ENCODE measurements around the gene FRMD4A. TPM values are rescaled to one million over a fixed set of nuclear protein-coding genes. Genes with fewer than 3 reads are reported as not detected.

The FRMD4A gene
- polyA plus RNA-seq, 1 of the 3 experiments (the other 2 are of a cell fraction), result 37.7 TPM

GRCh38 chr10:14179251-14179650, 151.5 kb downstream of the FRMD4A start:
- CTCF ChIA-PET, result no interaction called here
- Histone ChIP-seq H3F3A (replicated peaks; ENCODE audit: insufficient read depth) (no peaks in the 10 kb centered on the region), H4K20me1 (ENCODE audit: insufficient read depth) (no peaks in the 10 kb centered on the region), H3K4me3 (ENCODE audit: low read depth in 2 of 2, low read length in 1 of 2) (no peak overlapping the region), H3K9ac (no peak overlapping the region), H3K9me3 (no peaks in the 10 kb centered on the region), H3K36me3 (replicated peaks in 1 of 2; ENCODE audit: control insufficient read depth in 1 of 2, insufficient read depth in 2 of 2, low read length in 1 of 2) (no peaks in the 10 kb centered on the region), H3K4me2 (no peak overlapping the region), H2AFZ (ENCODE audit: low read depth) (no peak overlapping the region), H3K79me2 (ENCODE audit: insufficient read depth) (no peaks in the 10 kb centered on the region), H3K4me1 (ENCODE audit: control insufficient read depth in 1 of 2, insufficient read depth in 2 of 2, low read depth in 1 of 2, low read length in 1 of 2) (no peaks in the 10 kb centered on the region), H3K27ac (ENCODE audit: low read depth in 2 of 2, low read length in 1 of 2) (no peak overlapping the region), H3K9me2 (no peaks in the 10 kb centered on the region), H3K27me3 (ENCODE audit: insufficient read depth) (no peaks in the 10 kb centered on the region; the same call in 1 of the 2 replicates)
- no peak for DNase-seq
- POLR2A ChIA-PET, result no interaction called here
- TF ChIP-seq USF1 (IDR thresholded peaks at IDR 0.05; ENCODE audit: borderline replicate concordance, low read depth) (no peak), NFIC (IDR thresholded peaks at IDR 0.05; ENCODE audit: borderline replicate concordance) (no peak), GABPA (IDR thresholded peaks at IDR 0.05; ENCODE audit: low read depth) (no peak), REST (IDR thresholded peaks at IDR 0.05; ENCODE audit: low read depth, low read length) (no peak), RFX5 (IDR thresholded peaks at IDR 0.05; ENCODE audit: low read length) (no peak), MXI1 (IDR thresholded peaks at IDR 0.05; ENCODE audit: low read depth, low read length) (no peak), CHD2 (IDR thresholded peaks at IDR 0.05; ENCODE audit: low read length, partially characterized antibody) (no peak), FOXJ3 (CRISPR knock-in tag; IDR thresholded peaks at IDR 0.05) (no peak), SIN3A (IDR thresholded peaks at IDR 0.05; ENCODE audit: borderline replicate concordance, low read depth, low read length) (no peak), JUND (IDR thresholded peaks at IDR 0.05) (no peak), TAF1 (IDR thresholded peaks at IDR 0.05; ENCODE audit: borderline replicate concordance, low read depth, low read length) (no peak)
- TF ChIP-seq, protein P1, sequence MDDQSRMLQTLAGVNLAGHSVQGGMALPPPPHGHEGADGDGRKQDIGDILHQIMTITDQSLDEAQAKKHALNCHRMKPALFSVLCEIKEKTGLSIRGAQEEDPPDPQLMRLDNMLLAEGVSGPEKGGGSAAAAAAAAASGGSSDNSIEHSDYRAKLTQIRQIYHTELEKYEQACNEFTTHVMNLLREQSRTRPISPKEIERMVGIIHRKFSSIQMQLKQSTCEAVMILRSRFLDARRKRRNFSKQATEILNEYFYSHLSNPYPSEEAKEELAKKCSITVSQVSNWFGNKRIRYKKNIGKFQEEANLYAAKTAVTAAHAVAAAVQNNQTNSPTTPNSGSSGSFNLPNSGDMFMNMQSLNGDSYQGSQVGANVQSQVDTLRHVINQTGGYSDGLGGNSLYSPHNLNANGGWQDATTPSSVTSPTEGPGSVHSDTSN (IDR thresholded peaks at IDR 0.05), result no peak
- 22% methylated on average over 2 of the region's 2 CpGs for WGBS (ENCODE audit: low lambda C conversion rate)
